VCaP (cell line): Measurements from ENCODE around the gene NOD2.

Experiments used
- H3K27ac ChIP-seq: fragments of 450-650 bp; 2 replicates; pipeline ENCODE4 v1.5.1; 2017
- CTCF ChIP-seq: fragments of 450-650 bp; conservative IDR thresholded peaks from 2 replicates; pipeline ENCODE4 v1.5.1; 2017; ENCODE audit warnings: mild to moderate bottlenecking, moderate library complexity

NOD2 gene

GRCh38 chr16:50721549-50722404 is 28.4 kb downstream of the NOD2 start:
- no peak for TF ChIP-seq CTCF
- no peak overlapping the region for H3K27ac ChIP-seq

- no peak overlapping the region for H3K27ac ChIP-seq
- TF ChIP-seq CTCF = no peak
Measured at GRCh38 chr16:50722405-50722737, 29.0 kb downstream of the NOD2 start.

GRCh38 chr16:50722960-50723359 is 29.6 kb downstream of the NOD2 start:
- no peak overlapping the region for H3K27ac ChIP-seq
- TF ChIP-seq CTCF = no peak

GRCh38 chr16:50724306-50724705 is 30.9 kb downstream of the NOD2 start:
- TF ChIP-seq CTCF = no peak
- H3K27ac ChIP-seq = no peak overlapping the region

GRCh38 chr16:50731130-50731988 is 38.0 kb downstream of the NOD2 start:
- no peak overlapping the region for H3K27ac ChIP-seq
- no peak for TF ChIP-seq CTCF

GRCh38 chr16:50731989-50732832 is 38.8 kb downstream of the NOD2 start:
- TF ChIP-seq CTCF = no peak
- H3K27ac ChIP-seq = no peak overlapping the region

GRCh38 chr16:50733468-50733867 is 40.1 kb downstream of the NOD2 start:
- no peak overlapping the region for H3K27ac ChIP-seq
- no peak for TF ChIP-seq CTCF
